Activated CD8-positive, alpha-beta memory T cell treated with anti-CD3 and anti-CD28 coated beads for 1 hour (primary cell): ENCODE results near the gene CLCN6.

Source experiments
- DNase-seq, 2 donors: peaks; one replicate each; pipeline ENCODE4 v3.0.0-alpha.2; 2020; ENCODE audit warnings: low read depth in 1 of 2; ENCODE audit errors: extremely low read depth in 1 of 2

CLCN6 gene, protein sequence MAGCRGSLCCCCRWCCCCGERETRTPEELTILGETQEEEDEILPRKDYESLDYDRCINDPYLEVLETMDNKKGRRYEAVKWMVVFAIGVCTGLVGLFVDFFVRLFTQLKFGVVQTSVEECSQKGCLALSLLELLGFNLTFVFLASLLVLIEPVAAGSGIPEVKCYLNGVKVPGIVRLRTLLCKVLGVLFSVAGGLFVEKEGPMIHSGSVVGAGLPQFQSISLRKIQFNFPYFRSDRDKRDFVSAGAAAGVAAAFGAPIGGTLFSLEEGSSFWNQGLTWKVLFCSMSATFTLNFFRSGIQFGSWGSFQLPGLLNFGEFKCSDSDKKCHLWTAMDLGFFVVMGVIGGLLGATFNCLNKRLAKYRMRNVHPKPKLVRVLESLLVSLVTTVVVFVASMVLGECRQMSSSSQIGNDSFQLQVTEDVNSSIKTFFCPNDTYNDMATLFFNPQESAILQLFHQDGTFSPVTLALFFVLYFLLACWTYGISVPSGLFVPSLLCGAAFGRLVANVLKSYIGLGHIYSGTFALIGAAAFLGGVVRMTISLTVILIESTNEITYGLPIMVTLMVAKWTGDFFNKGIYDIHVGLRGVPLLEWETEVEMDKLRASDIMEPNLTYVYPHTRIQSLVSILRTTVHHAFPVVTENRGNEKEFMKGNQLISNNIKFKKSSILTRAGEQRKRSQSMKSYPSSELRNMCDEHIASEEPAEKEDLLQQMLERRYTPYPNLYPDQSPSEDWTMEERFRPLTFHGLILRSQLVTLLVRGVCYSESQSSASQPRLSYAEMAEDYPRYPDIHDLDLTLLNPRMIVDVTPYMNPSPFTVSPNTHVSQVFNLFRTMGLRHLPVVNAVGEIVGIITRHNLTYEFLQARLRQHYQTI

DNA sequence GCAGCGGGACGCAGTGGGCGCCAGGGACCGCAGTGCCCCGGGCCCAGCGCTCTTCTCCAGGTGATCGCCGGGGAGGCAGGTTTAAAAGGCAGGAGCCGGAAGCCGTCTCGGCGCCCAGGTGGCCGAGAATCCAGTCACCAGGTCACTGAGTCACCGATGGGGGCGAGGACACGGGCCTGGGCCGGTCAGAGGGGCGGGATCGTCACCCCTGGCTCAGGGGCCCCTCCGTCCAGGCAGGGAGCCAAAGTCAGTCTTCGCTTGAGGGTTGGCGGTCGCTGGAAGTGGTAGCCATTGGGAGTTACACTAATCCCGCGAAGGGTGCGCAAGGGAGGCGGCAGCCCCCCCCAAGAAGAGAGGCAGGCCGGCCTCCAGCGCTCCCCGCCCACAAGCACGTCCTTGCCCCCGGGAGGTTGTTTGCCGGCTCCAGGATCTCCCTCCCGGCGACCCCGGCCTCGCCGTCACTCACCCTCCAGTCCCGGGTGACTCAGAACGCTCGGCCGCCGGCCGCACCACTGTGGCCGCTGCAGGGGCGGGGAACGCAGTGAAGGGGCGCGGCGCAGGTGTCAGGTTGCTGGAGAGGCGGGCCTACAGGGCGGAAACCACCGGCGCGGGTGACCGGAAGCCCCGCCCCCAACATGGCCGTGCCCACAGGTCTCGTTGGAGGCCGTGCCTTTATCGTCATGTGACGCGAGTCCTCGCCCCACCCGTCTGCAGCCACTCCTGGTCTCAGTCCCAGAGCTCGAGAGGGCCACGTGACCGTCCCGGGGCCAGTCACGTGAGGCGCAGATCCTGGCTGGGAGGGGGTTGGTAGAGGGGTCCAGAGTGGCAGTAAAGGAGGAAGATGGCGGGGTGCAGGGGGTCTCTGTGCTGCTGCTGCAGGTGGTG is at the start of gene CLCN6, which contains the start of gene MTHFR:
CLCN6 (plus strand) TSS at position 770 of the 885 bp plus-strand sequence; CDS start at position 842, 72 bp downstream.
MTHFR (minus strand) TSS at position 543 of the 885 bp plus-strand sequence. CDS start 2,848 bp downstream, outside the sequence.
- peak; percentile 91 to 96 for DNase-seq

DNA sequence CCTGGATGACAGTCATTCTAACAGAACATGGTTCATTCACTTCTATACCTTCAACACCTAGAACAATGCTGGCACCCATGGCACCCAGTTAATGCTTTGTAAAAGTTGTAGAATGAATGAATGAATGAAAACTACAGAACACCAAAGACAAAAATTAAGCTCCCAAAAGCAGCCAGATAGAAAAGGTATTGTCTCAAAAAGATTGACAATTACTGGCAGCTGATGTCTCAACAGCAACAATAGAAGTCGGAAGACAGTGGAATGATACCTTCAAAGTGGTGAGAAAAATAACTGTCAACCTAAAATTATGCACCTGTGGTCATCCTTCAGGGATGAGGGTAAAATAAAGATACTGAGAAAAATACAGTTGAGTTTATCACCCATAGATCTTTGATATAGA is 48.9 kb upstream of the CLCN6 start:
- no peak for DNase-seq

DNA sequence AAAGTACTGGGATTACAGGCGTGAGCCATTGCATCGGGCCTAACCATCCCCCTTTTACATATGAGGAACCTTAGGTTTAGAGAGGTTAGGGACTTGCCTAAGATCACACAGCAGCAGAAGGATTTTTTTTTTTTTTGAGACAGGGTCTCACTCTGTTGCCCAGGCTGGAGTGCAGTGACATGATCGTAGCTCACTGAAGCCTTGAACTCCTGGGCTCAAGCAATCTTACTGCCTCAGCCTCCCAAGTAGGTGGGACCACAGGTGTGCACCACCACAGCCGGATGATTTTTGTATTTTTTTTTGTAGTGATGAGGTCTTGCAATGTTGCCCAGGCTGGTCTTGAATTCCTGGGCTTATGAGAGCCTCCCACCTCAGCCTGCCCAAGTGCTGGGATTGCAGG is 46.2 kb upstream of the CLCN6 start:
- DNase-seq = no peak

DNA sequence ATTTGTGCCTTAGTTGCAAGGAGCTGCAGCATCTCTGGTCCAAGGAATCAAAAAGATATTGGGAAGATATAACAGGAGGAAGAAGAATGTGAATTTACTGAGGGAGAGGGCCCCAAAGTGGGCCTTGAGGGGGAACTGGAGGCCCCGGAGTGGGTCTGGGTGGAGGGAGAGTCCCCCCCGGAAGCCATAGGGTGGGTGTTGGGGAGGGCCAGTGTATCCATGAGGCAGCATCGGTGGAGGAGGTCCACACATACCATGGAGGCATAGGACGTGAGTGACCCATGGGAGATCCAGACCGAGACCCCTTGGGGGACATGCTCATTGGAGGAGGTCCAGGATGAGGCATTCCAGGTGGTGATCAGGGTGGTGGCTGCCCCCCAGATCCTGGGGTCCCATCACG is 44.7 kb upstream of the CLCN6 start:
- no peak for DNase-seq

DNA sequence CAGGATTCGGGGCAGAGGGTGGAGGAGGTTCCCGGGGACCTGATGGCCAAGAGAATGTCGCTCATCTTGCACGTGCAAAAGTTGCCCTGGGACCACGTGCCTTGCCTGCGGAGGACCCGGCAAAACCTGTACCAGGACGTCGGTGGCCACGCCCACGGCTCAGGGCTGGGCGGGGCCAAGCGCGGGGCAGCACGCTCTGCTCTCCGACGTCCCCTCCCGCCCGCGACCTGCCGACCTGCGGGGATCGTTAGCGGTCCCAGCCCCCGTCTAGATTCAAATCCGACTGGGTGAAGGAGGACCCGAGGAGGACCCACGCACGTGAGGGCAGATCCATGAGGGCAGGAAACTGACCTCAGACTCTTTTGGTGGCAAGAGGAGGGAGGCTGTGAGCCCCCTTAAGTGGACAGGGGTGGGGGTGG is 44.0 kb upstream of the CLCN6 start, which contains the start of gene C1orf167:
C1orf167 (plus strand) TSS at position 206 of the 419 bp plus-strand sequence. CDS start 2,208 bp downstream, outside the sequence.
- no peak for DNase-seq

DNA sequence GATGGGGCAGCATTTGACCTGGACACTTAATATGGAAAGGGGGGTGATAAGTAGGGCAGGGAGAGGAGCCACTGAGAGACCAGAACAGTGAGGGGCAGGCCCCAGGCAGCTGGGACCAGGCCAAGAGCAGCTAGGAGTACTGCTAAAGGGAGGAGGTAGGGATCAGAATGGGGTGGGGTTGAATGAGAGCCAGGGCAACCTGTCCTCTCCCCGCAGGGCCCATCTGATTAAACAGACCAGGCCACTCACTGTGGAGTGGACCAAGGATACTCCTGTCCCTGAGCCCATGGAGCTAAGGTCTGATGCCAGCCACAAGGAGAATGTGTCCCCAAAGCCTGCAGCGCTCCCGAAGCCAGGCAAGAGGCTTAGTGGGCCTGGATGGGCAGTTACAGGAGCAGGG is 41.9 kb upstream of the CLCN6 start:
- no peak for DNase-seq

DNA sequence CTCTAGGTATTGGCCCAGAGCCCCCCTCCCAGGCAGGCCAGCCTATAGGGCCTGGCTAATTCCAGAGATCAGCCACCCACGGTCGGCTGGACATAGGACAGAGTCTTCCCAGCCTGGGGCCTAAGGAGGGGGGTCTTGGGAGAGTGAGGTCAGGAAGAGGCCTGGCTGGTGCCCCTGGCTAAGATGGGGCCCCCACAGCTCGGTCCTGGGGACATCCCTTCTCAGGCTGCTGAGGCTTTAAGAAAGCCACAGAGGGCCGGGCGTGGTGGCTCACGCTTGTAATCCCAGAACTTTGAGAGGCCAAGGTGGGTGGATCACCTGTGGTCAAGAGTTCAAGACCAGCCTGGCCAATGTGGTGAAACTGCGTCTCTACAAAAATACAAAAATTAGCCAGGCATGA is 41.5 kb upstream of the CLCN6 start:
- DNase-seq = no peak

DNA sequence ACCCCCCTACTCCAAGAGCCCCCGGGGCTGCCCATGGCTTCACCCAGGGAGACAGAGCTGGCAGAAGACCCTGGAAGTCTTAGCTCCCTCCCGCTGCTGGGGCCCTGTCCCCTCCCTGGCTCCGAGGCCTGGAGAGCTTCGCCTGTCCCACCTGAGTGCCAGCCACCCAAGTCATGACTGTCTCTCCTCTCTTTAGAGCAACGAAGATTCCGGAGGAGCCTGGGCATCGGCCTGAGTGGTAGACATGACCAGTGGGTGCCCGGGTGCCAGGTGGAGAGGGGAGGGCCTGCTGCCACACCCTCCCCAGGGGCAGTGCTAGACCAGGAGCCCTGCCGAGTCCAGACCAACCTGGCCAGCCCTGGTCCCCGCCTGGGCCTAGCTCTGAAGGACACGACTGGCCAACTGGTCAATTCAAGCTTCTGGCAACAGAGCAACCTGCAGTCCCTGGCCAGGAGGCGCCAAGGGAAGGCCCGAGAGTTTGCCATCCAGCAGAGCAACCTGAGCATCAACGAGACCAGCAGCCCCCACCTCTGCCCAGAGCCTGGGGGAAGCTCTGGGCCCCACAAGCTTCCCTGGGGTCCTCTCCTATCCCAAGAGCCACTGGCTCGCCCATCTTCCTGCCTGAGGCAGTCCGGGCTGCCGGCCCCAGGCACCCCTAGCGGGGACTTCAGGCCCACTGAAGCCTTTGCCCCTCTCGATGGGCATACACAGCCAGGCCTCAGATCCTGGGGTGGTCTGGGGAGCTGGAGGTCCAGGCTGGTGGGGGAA is 40.1 kb upstream of the CLCN6 start:
- no peak for DNase-seq

DNA sequence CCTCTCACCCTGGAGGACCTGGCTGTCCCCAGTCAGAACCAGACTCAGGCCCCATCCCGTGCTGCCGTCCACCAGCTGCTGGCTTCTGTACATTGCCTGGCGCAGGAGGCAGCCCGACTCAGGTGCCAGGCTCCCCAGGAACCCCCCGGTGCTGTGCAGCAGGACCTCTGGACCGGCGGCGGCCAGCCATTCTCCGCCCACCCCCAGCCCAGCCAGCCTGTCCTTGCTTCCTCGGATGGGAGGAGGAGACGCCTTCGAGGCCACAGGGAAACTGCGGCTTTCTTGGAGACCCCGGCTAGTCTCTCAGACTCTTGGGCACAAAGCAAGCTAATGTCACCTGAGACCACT is 39.6 kb upstream of the CLCN6 start:
- DNase-seq = no peak

DNA sequence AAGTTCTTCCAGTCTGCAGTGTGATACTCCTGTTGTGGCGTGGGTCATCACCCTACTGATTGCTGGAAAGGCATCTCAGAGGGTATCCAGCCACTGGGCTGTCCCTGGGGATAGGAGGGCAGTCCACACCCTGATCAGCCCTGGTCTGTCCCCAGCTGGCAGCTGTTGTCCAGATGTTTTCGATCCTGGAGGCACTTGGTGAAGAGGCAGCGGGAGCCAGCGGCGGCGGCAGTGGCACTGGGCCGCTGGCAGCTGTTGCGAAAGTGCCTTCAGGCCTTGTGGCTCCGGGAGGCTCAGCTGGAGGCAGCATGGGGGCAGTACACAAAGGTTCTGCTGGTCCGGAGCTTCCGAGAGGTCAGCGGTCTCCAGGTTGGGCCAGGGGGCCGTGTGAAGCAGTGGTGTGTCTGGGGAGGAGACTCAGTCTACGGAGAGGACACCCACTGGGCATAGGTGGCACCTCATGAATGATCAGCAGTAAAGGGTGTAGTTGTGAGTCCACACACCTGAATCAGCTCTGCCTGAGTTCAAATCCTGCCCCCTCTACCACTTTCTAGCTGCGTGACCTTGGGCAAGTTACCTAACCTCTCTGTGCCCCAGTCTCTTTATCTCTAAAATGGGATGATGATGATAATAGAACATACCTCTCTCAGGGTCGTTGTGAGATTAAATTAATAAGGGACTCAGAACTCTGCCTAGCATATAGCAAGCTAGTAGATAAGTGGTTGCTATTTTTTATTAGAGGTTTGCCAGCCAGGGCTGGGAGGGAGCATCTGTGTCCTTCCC is 37.9 kb upstream of the CLCN6 start:
- no peak for DNase-seq

DNA sequence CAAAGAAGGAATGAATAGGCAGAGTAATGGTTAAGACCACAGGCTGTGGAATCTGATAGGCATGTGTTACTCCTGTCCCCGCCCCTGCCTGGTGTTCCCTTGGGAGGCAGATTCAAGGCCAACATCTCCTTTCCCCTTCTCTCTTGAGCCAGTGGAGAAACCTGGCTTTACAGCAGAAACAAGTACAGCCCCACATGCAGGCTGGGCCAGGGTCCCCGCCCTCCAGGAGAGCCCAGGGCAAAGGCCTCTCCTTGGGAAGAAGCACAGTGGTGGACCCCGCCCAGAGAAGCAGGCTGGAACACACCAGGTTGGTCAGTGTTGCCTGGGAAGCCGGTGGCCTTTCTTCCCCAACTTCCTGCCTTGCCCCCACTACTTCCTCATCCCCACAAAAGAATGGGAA is 37.2 kb upstream of the CLCN6 start:
- no peak for DNase-seq

DNA sequence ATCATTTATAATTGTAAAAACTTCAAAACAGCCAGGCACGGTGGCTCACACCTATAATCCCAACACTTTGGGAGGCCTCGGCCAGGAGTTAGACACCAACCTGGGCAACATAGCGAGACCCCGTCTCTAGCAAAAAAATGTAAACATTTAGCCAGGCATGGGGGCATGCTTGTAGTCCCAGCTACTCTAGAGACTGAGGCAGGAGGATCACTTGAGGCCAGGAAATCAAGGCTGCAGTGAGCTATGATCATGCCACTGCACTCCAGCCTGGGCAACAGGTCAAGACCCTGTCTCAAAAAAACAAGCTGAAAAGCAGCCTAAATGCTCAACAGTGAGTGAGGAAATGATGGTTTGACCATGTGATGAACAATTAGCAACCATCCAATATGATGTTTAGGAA is 36.7 kb upstream of the CLCN6 start:
- no peak for DNase-seq

DNA sequence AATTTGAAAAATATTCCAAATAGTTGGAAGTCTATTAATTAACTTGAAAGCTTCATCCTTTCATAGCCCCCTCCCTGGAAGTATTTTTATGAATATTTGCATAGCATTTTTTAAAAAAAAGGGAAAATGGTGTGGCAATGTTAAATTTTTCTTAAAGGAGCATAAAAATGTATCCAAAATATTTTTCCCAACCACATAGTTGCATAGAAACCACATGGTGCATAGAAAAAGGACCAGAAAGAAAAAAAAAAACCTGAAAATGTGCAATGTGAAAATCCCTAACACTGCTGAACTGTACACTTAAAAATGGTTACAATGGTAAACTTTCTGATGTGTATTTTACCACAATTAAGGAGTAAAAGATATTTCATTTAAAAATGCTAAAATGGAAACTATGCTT is 36.0 kb upstream of the CLCN6 start:
- DNase-seq = no peak

DNA sequence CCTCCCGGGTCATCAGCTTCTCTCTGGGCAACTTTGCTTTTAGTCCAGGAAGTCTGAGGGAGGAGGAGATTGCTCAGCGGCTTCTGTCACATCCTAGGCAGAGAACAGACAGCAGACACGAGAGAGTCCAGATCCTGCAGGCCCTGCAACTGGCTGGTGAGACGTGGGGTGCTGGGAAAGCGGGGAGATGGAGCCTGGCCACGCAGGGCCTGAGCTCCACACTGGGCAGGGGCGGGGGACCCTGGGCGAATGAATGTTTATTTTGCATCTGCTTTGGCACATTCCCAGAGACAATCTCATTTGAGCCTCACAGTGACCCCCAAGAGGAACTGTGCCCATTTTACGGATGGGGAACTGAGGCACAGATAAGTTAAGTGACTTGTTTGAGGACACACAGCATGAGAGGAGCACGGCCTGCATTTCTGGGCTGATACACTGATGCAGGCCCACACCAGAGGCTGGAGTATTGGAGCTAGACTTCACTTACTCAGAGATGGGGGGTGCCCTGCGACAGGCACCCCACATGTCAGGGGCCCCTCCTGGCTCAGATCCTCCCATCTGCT is 34.4 kb upstream of the CLCN6 start:
- no peak for DNase-seq

DNA sequence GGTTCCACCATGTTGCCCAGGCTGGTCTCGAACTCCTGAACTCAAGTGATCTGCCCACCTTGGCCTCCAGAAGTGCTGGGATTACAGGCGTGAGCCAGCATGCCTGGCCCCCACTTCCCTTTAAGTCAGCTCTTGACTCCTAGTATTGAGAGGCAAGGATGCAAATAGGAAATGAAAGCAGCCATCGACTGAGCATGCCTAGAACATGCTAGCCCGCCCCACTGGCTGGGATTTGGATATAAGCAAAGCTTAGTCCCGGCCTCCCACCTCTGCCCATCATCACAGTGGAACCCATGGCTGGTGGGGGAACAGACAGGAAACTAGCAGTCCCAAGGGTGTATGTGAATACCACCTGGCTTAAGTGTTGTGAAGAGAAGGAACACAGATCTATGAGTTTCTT is 33.5 kb upstream of the CLCN6 start:
- no peak for DNase-seq

DNA sequence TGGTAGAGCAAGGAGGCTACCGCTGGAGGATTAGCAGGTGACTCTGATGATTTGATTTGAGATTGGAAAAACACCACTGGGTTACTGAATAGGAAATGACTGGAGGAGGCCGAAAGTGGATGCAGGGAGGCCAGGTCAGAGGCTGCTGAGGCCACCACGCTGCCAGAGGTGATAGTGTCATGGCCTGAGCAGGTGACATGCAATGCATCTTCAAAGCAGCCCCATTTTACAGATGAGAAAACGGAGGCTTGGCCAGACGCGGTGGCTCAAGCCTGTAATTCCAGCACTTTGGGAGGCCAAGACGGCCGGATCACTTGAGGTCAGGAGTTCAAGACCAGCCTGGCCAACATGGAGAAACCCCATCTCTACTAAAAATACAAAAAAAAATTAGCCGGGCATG is 31.2 kb upstream of the CLCN6 start:
- no peak for DNase-seq

DNA sequence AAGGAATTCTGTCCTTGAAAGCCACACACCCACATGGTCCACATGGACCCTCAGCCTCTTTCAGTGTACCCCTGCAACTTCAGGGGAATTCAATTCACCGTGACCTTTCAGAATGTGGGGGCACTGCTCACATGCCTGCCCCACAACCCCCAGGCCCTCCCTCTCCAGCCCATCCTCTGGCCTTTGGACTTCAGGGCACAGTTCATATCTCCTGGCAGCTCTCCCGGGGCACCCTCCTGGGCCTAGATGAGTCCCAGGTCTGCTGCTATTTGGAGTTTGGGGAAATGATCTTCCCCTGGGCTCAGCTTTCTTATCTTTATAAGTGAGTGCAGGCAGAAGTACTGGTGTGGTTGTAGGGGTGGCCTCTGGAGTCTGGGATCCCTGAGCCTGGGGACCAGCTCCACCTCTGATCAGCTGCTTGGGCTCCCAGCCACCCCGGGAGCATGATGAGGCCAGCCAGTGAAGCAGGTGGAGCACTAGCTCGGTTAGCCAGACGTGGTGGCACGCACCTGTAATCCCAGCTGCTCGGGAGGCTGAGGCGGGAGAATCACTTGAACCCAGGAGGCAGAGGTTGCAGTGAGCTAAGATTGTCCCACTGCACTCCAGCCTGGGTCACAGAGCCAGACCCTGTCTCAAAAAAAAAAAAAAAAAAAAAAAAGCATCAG is 28.2 kb upstream of the CLCN6 start:
- DNase-seq = no peak

DNA sequence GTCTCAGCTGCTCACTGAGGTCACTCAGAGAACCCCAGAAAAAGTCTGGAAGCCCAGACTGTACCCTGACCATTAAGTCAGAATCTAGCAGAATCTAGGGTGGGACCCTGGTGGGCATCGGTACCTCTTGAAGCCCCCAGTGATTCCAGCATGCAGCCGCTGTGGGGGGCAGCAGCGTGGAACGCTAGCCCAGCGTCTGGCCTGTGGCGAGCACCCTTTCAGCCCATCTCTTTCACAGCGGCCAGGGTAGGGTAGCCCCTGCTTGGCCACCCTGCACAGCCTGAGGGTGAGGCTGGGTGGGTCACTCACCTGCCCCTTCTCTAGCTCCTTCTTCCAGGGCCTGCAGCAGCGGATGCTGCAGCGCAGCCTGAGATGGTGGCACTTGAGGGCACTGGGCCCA is 27.7 kb upstream of the CLCN6 start:
- no peak for DNase-seq
